Activated CD4-positive, alpha-beta T cell treated with anti-CD3 and anti-CD28 coated beads, Interleukin-2, amount 10 ng/mL, durations not matched to agents 24 days and 14 days (primary cell): ENCODE data around the gene P2RY10. TPM values are rescaled to one million over a fixed set of nuclear protein-coding genes. Genes with fewer than 3 reads are reported as not detected.
A peak's percentile ranks its signal among the peaks of the same experiment; 100 is the strongest.

Experiments
- DNase-seq: peaks from one replicate; pipeline ENCODE4 v3.0.0; 2022
- H3K27ac Mint-ChIP-seq: one replicate; pipeline ENCODE4 v1.8.0; 2022; ENCODE audit warnings: mild to moderate bottlenecking, mixed read lengths
- H3K27me3 Mint-ChIP-seq: one replicate; pipeline ENCODE4 v1.8.0; 2022; ENCODE audit warnings: mixed read lengths
- H3K36me3 Mint-ChIP-seq: one replicate; pipeline ENCODE4 v1.8.0; 2022; ENCODE audit warnings: low read depth, mild to moderate bottlenecking, mixed read lengths
- H3K4me1 Mint-ChIP-seq: one replicate; pipeline ENCODE4 v1.8.0; 2021; ENCODE audit warnings: mixed read lengths
- H3K4me3 Mint-ChIP-seq: one replicate; pipeline ENCODE4 v1.8.0; 2022; ENCODE audit warnings: mild to moderate bottlenecking, moderate library complexity, mixed read lengths
- H3K9me3 Mint-ChIP-seq: one replicate; pipeline ENCODE4 v1.8.0; 2021; ENCODE audit warnings: mixed read lengths
- intact Hi-C: fragments of 100-400 bp; cut with micrococcal nuclease; formaldehyde crosslinking; loops from one replicate; pipeline ENCODE4 v1.15.1; 2023
- total RNA-seq: library from RNA; stranded (reverse); gene quantifications from 2 replicates; pipeline ENCODE4 v1.2.3, GENCODE V29; 2022

P2RY10 gene
- total RNA-seq = 34.1 and 38.8 TPM in 2 replicates

GRCh38 chrX:78945186-78945912 is at the start of gene P2RY10:
Gene P2RY10, plus strand, starts transcription at chrX:78945391. Its CDS starts 15,130 bp downstream, at chrX:78960521.
- H3K9me3 Mint-ChIP-seq = peaks cover 5% of the 10 kb centered on the region
- no peaks in the 10 kb centered on the region for H3K27me3 Mint-ChIP-seq
- peaks cover 33% of the 10 kb centered on the region for H3K36me3 Mint-ChIP-seq
- H3K27ac Mint-ChIP-seq = peak within 1 kb of the TSS; percentile 98
- peak within 1 kb of the TSS; percentile 98 for H3K4me3 Mint-ChIP-seq
- H3K4me1 Mint-ChIP-seq = peaks cover 34% of the 10 kb centered on the region
- intact Hi-C loops = loop anchor here (1.0 to 10.0 kb wide), 8 partner anchors 22 to 841 kb away; partner anchors contain the start of genes ITM2A, PGK1 and RTL3
- DNase-seq = peak; percentile 78

GRCh38 chrX:78922754-78923153 is 22.4 kb upstream of the P2RY10 start:
- Mint-ChIP-seq H3K4me1 (peaks cover 9% of the 10 kb centered on the region), H3K36me3 (peaks cover 1% of the 10 kb centered on the region), H3K4me3 (no peak overlapping the region), H3K9me3 (peaks cover 14% of the 10 kb centered on the region), H3K27me3 (no peaks in the 10 kb centered on the region), H3K27ac (no peak overlapping the region)
- intact Hi-C loops = loop anchor here (1.0 kb wide), 1 partner anchor 23 kb away; the partner anchor contains the start of gene P2RY10
- no peak for DNase-seq

- peaks cover 9% of the 10 kb centered on the region for H3K4me1 Mint-ChIP-seq
- intact Hi-C loops = loop anchor here (1.0 kb wide), 1 partner anchor 22 kb away; the partner anchor contains the start of gene P2RY10
- peak overlapping the region; percentile 79 for H3K4me3 Mint-ChIP-seq
- peaks cover 4% of the 10 kb centered on the region for H3K36me3 Mint-ChIP-seq
- H3K27ac Mint-ChIP-seq = peak overlapping the region; percentile 97
- peak; percentile 56 for DNase-seq
- no peaks in the 10 kb centered on the region for H3K27me3 Mint-ChIP-seq
- H3K9me3 Mint-ChIP-seq = peaks cover 12% of the 10 kb centered on the region
Observed at GRCh38 chrX:78923198-78924015, 21.8 kb upstream of the P2RY10 start.

- H3K9me3 Mint-ChIP-seq = peaks cover 14% of the 10 kb centered on the region
- peaks cover 2% of the 10 kb centered on the region for H3K4me1 Mint-ChIP-seq
- intact Hi-C loops = no loop called here
- no peak for DNase-seq
- peaks cover 2% of the 10 kb centered on the region for H3K36me3 Mint-ChIP-seq
- no peak overlapping the region for H3K4me3 Mint-ChIP-seq
- H3K27me3 Mint-ChIP-seq = no peaks in the 10 kb centered on the region
- no peak overlapping the region for H3K27ac Mint-ChIP-seq
Observed at GRCh38 chrX:78931814-78932213, 13.4 kb upstream of the P2RY10 start.

GRCh38 chrX:78934866-78935265 is 10.3 kb upstream of the P2RY10 start:
- no peak overlapping the region for H3K27ac Mint-ChIP-seq
- intact Hi-C loops = no loop called here
- no peak overlapping the region for H3K4me3 Mint-ChIP-seq
- H3K27me3 Mint-ChIP-seq = no peaks in the 10 kb centered on the region
- H3K36me3 Mint-ChIP-seq = peaks cover 3% of the 10 kb centered on the region
- peaks cover 2% of the 10 kb centered on the region for H3K4me1 Mint-ChIP-seq
- DNase-seq = no peak
- peaks cover 16% of the 10 kb centered on the region for H3K9me3 Mint-ChIP-seq

- peaks cover 8% of the 10 kb centered on the region for H3K9me3 Mint-ChIP-seq
- intact Hi-C loops = loop anchor here (2.0 to 10.0 kb wide), 3 partner anchors 290 to 840 kb away; partner anchors contain the start of genes ITM2A, PGK1 and RTL3
- no peak for DNase-seq
- peak overlapping the region; percentile 98 for H3K4me3 Mint-ChIP-seq
- peaks cover 25% of the 10 kb centered on the region for H3K4me1 Mint-ChIP-seq
- peak overlapping the region; percentile 98 for H3K27ac Mint-ChIP-seq
- H3K27me3 Mint-ChIP-seq = no peaks in the 10 kb centered on the region
- H3K36me3 Mint-ChIP-seq = peaks cover 25% of the 10 kb centered on the region
Observed at GRCh38 chrX:78944351-78944750, 840 bp upstream of the P2RY10 start.

- Mint-ChIP-seq H3K27me3 (no peaks in the 10 kb centered on the region), H3K36me3 (peaks cover 36% of the 10 kb centered on the region), H3K4me1 (peaks cover 40% of the 10 kb centered on the region), H3K27ac (peak overlapping the region; percentile 98), H3K9me3 (peaks cover 5% of the 10 kb centered on the region), H3K4me3 (peak overlapping the region; percentile 98)
- no peak for DNase-seq
- intact Hi-C loops = loop anchor here (1.0 to 10.0 kb wide), 7 partner anchors 10 to 842 kb away; partner anchors contain the start of genes PGK1 and RTL3
Observed at GRCh38 chrX:78946178-78946931, 1.2 kb downstream of the P2RY10 start.

GRCh38 chrX:78950009-78950835 is 5.0 kb downstream of the P2RY10 start:
- Mint-ChIP-seq H3K27ac (peak overlapping the region; percentile 38), H3K4me3 (peak overlapping the region; percentile 98), H3K27me3 (no peaks in the 10 kb centered on the region), H3K4me1 (peaks cover 46% of the 10 kb centered on the region), H3K9me3 (peaks cover 9% of the 10 kb centered on the region), H3K36me3 (peaks cover 66% of the 10 kb centered on the region)
- intact Hi-C loops = no loop called here
- DNase-seq = no peak

GRCh38 chrX:78957049-78957767 is 12.0 kb downstream of the P2RY10 start:
- Mint-ChIP-seq H3K27me3 (no peaks in the 10 kb centered on the region), H3K9me3 (peaks cover 9% of the 10 kb centered on the region), H3K27ac (peak overlapping the region; percentile 73), H3K4me1 (peaks cover 50% of the 10 kb centered on the region), H3K4me3 (peak overlapping the region; percentile 44), H3K36me3 (peaks cover 76% of the 10 kb centered on the region)
- intact Hi-C loops = no loop called here
- DNase-seq = no peak

- H3K36me3 Mint-ChIP-seq = peaks cover 73% of the 10 kb centered on the region
- peak overlapping the region; percentile 73 for H3K27ac Mint-ChIP-seq
- H3K27me3 Mint-ChIP-seq = no peaks in the 10 kb centered on the region
- DNase-seq = no peak
- intact Hi-C loops = no loop called here
- peaks cover 44% of the 10 kb centered on the region for H3K4me1 Mint-ChIP-seq
- H3K9me3 Mint-ChIP-seq = peaks cover 3% of the 10 kb centered on the region
- peak overlapping the region; percentile 29 for H3K4me3 Mint-ChIP-seq
Observed at GRCh38 chrX:78957768-78958130, 12.6 kb downstream of the P2RY10 start.

GRCh38 chrX:78958419-78959116 is 13.4 kb downstream of the P2RY10 start:
- H3K4me1 Mint-ChIP-seq = peaks cover 48% of the 10 kb centered on the region
- H3K27ac Mint-ChIP-seq = peak overlapping the region; percentile 62
- H3K4me3 Mint-ChIP-seq = peak overlapping the region; percentile 27
- intact Hi-C loops = no loop called here
- no peak for DNase-seq
- H3K36me3 Mint-ChIP-seq = peaks cover 75% of the 10 kb centered on the region
- H3K9me3 Mint-ChIP-seq = peaks cover 3% of the 10 kb centered on the region
- H3K27me3 Mint-ChIP-seq = no peaks in the 10 kb centered on the region

GRCh38 chrX:78960888-78961287 is 15.7 kb downstream of the P2RY10 start:
- intact Hi-C loops = no loop called here
- no peak overlapping the region for H3K27ac Mint-ChIP-seq
- peaks cover 70% of the 10 kb centered on the region for H3K36me3 Mint-ChIP-seq
- no peaks in the 10 kb centered on the region for H3K27me3 Mint-ChIP-seq
- H3K9me3 Mint-ChIP-seq = no peaks in the 10 kb centered on the region
- peaks cover 44% of the 10 kb centered on the region for H3K4me1 Mint-ChIP-seq
- DNase-seq = no peak
- no peak overlapping the region for H3K4me3 Mint-ChIP-seq
